NCI-H2081 (cell line): ENCODE data around the gene ROR1.

Experiments used
- DNase-seq, 2 experiments: peaks; one replicate each; lab custom pipeline; 2025; lab: John Stamatoyannopoulos, UW

ROR1 gene

DNA sequence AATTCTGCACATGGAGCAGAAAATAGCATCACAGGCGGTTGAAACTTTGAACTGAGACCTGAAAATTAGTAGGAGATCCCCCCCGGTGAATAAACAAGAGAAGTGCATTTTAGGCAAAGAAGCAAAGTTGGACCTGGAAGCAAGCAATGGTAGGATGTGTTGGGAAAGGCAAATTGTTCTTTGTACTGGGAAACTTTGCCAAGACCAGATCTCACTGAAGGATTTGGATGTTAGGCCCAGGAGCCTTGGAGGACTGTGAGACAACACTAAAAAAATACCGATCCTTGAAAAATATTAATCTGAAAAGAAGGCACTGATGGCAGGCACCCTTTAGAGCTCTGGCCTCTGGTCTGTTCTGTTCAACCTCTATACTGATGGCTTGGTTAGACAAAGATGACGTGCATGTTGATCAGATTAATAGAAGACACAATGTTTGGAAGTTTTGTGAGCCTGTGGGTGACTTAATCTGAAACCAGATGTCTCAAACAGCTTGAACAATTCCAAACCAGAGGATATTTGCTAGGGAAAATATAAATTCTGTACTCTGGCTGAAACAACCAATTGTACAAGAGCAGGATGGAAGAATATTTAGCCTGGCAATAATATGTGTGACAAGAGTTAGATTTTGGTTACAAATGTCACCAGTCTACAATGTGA is 108.4 kb downstream of the ROR1 start:
- no peak for DNase-seq

DNA sequence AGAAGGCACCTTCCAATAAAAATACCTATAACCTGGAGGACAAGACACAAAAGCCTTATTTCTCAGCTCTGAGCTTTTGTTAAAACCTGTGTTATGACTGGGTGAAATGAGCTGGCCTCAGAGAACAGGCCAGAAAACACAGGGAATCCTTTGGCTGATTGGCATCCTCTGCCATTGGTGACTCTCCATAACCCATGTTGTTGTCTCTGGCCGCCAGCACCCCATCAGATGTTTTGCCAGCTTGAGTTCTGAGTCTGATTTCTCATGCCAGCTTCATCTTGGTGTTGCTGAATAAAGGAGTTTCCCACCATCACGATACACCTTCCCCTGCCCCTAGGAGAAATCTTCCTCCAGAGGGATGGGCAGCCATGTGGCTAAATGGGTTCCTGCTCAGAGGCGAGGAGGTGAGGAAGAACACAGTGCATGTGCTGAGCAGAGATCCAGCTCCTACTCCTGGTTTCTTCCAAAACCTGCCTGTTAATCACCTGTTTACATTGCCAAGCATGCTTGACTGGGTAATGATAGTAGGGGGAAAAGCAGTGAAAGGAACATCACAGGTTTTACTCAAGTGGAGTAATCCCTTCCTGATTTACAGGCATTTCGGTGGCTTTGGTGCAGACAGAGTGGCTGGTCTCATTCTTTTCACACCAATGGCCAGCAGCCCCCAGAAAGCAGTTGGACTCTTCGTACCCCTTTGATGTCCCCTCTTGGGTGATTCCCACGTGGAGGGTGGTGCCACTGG is 109.8 kb downstream of the ROR1 start:
- no peak for DNase-seq

DNA sequence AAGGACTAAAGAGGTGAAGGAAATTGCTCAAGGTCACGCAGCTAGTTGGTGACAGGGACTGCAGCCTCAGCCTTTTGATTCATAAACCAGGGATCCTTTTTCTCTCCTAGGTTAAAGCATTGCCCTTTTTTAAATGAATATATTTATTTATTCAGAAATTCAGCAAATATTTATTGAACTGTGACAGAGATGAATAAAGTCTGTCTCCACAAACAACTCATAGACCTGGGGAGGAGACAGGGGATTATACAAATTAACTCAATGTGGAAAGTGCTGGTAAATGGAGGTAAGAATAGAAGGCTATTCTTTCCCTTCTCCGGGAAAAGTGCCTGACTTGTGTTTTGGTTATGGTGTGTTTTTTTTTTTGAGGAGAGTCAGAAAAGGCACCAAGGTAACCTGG is 110.7 kb downstream of the ROR1 start:
- no peak for DNase-seq

DNA sequence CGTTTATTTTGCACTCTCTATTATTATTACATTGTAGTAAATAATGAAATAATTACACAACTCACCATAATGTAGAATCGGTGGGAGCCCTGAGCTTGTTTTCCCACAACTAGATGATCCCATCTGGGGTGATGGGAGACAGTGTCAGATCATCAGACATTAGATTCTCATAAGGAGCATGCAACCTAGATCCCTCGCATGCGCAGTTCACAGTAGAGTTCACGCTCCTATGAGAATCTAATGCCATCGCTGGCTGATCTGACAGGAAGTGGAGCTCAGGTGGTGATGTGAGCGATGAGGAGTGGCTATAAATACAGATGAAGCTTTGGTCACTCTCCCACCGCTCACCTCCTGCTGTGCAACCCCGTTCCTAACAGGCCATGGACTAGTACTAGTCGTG is 112.1 kb downstream of the ROR1 start:
- DNase-seq: no peak

DNA sequence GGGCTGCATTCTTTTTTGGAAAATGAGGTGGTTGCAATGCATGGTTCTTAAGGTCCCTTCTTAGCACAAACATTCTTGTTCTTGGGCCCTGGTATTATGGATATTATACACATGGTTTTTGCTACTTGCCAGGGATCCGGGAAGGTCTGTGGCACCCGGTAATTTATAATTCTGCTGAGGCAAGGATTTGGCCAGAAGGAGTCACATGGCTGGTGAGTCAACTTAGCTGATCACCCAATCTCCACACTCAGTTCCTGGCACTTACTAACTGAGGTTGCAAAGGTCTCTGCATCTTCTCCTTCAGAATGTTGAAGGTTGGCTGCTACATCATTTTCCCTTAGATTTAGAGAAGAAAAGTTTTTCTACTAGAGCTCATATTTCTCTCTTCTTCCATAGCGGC is 112.5 kb downstream of the ROR1 start:
- no peak for DNase-seq

DNA sequence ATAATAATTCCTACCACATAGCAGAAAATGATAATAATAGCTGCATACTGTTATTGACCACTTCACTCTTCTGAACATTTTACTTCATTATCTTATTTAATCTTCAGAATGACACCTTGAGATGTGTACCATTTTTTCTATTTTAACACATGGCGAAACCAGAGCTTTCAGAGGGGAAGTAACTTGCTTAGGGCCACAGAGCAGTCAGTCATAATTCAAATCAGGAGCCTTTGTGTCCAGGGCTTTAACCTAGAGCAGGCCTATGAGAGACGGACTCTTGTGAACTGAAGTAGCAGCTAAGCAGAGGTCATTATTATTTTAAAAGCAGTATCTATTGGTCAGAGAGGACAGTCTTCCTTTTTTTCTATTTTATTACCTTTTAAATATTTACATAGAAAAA is 114.0 kb downstream of the ROR1 start:
- no peak for DNase-seq

DNA sequence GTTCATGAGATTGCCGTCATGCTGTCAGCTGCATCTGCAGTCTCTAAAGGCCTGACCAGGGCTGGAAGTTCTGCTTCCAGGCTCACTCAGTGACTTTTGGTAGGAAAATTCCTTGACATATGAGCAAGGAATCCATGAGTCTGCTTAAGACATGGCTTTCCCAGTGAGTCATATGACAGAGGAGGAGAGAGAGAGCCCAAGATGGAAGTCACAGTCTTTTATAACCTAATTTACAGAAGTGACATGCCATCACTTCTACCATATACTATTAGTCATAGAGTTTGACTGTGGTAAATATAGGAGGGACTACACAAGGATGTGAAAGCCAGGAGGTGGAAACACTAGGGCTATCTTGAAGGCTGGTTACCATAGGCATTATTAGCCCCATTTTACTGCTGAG is 115.2 kb downstream of the ROR1 start:
- no peak for DNase-seq

DNA sequence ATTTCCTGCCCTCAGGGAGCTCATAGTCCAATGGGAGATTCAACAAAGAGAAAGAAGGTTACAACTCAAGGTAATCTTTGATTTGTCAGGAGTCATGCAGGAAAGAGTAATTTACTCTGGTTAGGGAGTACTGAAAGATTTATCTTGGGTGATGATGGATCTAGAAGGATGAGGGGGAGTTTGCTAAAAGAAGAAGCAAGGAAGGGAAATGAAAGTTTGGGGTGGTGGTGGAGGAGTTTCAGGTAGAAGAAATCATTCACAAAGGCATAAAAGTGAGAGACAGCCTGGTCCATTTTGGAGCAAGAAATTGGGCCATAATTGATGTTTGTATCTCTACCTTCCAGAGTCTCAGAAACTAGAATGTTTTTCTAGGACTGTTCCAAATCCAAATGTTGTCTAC is 116.7 kb downstream of the ROR1 start:
- no peak for DNase-seq

DNA sequence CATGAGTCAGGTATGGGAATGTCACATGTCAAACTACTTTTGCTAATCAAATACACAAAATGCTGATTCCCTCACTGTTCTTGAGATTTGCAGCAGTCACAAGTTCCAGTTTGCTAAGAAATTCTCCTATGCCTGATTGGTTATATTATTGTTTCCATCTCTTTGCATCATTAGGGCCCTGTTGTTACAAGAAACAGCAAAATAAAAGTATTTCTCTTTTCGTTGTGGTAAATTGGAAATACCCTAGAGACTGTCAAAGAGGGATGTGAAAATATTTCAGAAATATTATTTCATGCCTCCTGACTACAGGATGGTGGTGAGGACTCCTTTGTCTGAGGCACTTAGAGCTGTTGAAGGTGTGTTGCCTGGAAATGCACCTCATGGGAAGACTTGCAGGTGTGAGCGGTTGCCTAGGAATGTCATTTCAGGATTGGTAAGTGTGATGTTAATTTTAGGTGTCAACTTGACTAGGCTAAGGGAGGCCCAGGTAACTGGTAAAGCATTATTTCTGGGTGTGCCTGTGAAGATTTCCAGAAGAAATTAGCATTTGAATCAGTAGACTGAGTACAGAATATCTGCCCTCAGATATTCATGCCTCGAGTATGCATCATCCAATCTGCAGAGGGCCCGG is 117.4 kb downstream of the ROR1 start:
- DNase-seq: no peak

DNA sequence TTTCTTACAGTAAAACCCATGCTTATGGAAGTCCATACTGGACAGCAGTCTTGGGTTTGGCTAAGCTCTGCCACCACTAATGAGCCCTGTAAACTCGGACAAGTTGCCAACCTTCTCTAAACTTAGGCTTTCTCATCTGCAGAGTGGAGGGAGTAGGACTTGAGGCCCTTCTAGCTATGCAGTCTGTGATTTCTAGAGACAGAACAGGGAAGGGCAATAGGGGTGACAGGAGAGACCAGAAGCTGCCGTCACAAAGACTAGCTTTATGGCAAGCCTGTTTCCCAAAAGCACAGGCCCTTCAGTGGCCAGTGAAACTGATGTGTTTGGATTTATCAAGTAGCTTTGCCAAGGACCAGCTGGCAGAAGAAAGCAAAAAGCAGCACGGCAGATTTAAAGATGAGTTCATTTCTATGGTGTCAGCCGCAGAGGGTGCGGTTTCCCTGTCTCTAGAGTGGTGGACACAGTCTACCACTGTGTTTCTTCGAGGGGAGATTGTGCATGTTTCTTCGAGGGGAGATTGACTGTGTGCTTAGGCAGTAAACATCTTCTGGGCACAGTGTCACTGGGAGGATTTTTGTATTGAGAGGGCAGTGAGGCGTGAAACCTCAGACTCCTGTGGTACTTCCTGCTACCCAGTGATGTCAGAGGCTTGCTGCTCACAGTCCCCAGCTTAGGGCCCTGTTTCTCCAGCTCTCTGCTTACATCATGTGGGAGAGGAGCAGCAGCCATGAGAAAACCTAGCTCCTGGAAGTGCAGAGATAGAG is 119.0 kb downstream of the ROR1 start:
- DNase-seq: peak in 1 of 2 experiments; percentile 39

DNA sequence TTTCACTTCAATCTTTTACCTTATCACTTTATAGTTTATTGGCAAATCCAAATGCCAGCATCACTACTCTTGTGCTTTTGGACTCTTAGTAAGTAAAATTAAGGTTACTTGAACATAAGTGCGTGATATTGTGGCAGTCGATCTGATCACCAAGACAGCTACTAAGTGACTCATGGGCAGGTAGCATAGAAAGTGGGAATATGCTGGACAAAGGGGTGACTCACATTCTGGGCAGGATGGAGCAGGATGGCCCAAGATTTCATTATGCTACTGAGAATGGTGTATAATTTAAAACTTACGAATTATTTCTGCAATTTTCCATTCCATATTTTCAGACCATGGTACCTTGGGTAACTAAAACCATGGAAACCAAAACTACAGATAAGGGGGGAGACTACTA is 120.2 kb downstream of the ROR1 start:
- no peak for DNase-seq

DNA sequence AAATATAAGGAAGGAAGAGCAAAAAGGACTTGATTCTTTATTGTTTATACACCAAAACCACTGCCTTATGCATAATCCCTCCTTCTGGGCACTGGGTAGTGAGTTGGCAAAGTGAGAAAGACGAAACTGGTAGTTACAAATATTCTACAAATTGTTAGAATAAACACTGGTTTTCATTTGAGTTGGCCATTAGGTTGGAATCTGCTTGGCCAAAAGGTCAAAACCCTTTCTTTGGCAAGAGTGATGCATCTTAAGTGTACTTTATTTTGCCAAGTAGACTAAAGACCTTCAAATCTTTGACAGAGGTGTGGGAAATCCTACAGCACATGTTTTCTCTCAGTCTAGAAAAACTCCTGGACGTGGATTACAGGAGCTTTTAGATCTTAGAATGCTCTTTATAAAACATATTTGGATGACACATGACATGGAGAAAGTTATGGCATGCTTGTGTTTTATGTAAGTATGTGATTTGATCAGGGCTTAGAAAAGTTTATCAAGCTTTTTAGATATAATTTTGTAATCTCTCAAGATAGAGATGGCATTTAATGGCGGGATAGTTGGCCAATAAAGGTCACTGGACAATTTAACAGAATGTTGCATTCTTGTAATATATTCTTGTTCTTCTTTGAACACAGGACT is 120.9 kb downstream of the ROR1 start:
- no peak for DNase-seq

DNA sequence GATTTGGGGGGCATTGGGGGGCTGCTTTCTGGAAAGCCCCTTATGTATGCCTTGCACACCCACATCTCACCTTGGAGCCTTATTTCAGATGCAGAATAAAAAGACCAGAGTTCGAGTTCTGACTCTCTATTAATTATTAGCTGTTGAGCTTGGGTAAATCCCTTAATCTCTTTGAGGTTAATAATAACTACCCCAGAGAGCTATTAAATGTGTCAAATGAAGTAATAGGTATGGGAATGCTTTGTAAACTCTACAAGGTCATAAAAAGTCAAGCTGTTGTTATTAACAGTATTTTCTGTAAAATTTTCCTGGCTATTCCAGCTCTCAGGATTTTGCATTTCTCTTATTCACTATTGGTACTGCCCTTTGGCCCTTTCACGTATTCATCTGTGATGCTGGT is 122.9 kb downstream of the ROR1 start:
- no peak for DNase-seq

DNA sequence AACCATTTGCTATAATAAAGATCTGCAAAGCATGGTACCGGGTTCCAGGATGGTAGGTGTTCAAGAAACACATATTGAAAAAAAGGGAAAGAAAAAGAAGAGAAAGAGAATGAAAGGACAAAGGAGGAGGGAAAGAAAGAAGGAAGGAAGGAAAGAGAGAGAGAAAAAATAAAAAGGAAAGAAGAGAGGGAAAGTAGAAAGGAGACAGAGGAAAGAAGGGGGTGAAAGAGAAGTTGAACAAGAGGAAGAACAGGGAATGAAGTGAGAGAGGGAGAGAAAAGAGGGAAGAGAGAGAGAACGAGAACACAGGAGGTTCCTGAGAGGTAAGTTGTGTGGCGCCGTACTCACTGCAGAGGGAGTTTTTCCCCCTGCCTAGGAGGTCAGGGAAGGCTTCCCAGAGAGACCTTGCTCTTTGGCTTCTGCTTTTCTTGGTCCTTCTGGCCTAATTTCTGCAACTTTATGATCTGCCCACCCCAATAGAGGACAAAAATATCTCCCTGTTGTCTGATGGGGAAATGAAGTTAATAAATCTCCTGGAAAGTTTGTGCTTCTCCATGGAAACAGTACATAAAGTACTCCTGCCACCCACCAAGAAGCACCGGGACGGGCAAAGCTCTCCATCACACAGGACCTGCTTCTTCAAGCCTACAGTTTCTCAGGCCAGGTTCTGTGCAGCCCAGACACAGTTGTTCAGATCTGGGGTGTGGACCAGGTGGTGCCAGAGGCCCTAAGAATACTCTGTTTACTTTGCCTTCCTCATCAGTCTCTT is 124.8 kb downstream of the ROR1 start:
- DNase-seq: no peak

DNA sequence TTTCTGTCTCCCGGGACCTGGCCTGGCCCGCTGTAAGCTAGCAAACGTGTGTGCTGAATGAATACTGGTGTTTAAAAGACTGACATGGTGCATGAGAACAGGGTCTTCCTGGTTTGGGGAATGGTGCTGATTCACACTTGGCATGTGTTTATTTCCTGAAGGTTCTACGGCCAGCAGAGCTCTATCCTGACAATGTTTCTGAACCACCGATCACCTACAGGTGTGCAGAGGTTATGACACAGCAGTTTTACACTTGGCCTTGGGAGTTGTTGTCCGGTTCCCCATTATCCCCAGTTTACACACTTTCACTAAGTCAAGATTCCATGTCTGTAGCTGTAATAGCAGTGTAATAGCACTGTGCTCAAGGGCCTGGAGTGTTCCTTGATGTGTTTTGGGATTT is 127.3 kb downstream of the ROR1 start:
- DNase-seq: no peak

DNA sequence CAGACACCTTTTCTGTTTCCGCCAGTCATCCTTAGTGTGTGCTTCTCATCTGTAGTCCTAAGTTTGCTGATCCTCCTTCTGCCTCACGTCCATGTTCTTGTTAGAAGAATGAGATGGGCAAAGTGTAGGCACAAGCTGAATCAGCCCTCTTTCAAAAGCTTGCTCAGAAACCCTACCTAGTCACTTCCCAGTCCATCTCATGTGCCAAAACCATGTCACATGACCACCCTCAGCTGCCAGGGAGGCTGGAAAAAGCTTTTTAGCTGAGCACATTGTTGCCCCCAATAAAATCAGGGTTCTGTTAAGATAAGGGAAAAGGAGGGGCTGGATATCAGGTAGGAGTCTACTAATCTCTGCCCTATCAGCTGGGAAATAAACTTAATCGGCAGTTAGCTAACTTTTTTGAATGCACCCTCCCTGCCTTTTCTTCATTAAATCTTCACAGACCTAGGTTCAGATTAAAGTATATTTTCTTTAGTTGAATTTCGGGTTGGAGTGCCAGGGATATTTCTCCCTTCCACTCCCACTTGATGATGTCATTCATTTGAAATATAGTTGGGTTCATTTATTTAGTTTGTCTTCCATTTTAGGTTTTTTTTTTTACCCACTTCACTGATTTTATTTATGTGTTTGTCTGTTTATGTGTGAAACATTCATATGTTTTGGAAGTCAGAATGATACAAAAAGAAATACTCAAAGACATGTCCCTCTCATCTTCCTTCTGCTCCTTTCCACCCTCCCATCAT is 129.2 kb downstream of the ROR1 start:
- no peak for DNase-seq

DNA sequence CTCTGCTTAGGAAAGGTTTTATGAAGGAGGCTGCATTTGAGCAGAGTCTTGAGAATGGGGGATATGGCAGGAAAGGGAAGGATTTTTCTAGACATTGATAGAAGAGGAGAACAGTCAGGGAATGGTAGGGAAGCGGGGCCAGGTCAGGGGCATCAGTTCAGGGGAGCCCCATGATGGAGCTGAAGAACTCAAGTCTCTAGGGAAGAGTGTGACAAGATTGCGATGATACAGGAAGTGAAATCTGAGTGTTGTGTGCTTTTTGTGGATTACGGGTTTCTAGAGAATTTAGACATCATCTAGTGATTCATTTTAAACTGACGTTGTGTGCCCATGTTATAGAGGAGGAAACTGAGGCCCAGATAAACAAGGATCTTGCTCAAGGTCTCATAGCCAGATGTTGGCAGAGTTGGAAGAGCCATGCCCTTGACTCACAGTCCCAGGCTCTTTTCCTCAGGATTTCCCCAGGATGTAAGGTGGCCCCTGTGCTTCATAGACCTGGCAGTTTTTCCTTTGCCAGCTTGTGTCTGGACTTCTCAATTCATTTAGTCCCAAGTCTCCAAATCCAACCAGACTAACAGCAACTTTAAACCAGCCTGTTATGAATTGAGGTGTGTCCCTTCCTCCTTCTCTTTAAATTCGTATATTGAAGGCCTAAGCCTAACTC is 130.3 kb downstream of the ROR1 start:
- DNase-seq: no peak

DNA sequence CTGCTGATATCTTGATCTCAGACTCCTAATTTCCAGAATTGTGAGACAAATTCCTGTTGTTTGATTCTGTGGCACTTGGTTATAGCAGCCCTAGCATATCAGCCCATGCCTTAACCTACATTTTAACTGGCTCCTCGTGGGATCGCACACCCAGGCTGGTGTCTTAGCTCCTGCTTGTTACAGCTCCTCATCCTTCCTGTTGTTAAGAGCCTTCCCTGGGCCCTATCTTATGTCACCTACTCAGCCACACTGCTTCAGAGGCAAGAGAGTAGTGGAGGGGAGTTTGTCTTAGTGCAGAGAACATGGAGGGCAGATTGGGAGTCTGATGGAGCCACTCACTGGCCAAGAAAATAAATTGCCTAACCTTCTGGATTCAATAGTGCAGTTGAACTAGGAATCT is 131.0 kb downstream of the ROR1 start:
- no peak for DNase-seq

DNA sequence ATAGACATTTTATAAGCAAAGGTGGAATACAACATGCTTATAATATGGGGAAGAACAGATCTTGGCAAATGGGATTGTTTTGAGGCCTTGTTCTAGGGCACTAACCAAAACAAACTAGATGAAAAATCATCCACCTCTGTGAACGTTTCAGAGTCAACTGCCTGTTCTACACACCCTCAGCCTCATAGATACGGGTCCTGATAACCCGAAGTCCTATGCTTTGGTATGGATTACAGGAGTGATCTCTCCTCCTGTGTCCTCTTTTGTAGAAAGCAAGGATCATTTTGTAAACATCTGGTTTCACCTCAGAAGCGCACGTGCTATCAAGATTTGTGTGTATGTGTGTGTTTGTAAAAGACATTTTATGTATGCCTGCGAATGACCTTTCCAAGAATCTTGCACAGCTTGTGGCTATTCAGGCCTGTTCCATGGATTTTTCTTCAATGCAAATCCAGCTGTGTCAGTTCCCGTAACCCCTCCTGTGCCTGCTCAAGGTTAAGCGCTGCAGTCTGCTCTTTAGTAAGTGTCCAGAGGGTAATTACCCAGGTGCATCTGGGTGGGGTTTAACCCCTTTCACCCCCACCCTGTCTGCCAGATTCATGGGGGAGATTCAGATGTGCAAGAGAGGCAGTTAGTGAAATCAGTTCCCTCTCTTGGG is 132.4 kb downstream of the ROR1 start:
- no peak for DNase-seq

DNA sequence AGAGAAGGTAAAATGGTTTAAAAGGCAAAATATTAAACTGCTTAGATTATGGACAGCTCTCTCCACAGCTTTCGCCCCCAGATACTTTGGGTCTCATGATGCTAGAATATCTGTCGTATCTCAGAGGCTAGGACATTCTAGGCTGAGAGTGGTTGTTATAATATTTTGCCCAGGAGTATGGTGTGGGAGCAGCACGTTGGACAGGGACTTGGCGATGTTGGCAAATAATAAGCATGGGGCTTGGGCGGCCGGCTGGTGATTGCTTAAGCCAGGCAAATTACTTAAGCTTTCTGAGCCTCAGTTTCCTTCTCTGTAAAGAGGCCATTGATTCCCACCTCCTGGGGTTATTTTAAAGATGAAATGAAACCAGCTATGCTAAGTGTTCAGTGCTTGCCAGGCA is 133.2 kb downstream of the ROR1 start:
- DNase-seq: no peak
